Measurements from ENCODE around the gene CCDC68. TPM values are rescaled to one million over a fixed set of nuclear protein-coding genes. Genes with fewer than 3 reads are reported as not detected.

The CCDC68 gene
- total RNA-seq, 4 donors from 2014 or later = 1.1 to 1.5 (median 1.3) TPM

- intact Hi-C loops (cut with DNase I; ENCODE audit: low total_unique reads) = no loop called here
- no peak overlapping the region for H3K4me3 ChIP-seq (ENCODE audit: low read depth, poor library complexity, severe bottlenecking)
- WGBS, 2 donors = 81 to 84% methylated on average over 7 of the region's 7 CpGs
- no peak for DNase-seq (ENCODE audit: low spot score in 2 of 2)
- TF ChIP-seq POLR2A (IDR thresholded peaks at IDR 0.05) (no peak), CTCF (IDR thresholded peaks at IDR 0.05) (no peak)
Measured at GRCh38 chr18:54939361-54939917, 19.8 kb downstream of the CCDC68 start.

GRCh38 chr18:54938506-54938905, 20.8 kb downstream of the CCDC68 start:
- no peak overlapping the region for H3K4me3 ChIP-seq (ENCODE audit: low read depth, poor library complexity, severe bottlenecking)
- no peak for DNase-seq (ENCODE audit: low spot score in 2 of 2)
- TF ChIP-seq CTCF (IDR thresholded peaks at IDR 0.05) = no peak
- no peak for TF ChIP-seq POLR2A (IDR thresholded peaks at IDR 0.05)
- 95% methylated on average over 3 of the region's 3 CpGs for WGBS, 2 donors
- intact Hi-C loops (cut with DNase I; ENCODE audit: low total_unique reads) = no loop called here

GRCh38 chr18:54932472-54932871, 26.8 kb downstream of the CCDC68 start:
- H3K4me3 ChIP-seq (ENCODE audit: low read depth, poor library complexity, severe bottlenecking) = no peak overlapping the region
- no peak for DNase-seq (ENCODE audit: low spot score in 2 of 2)
- TF ChIP-seq CTCF (IDR thresholded peaks at IDR 0.05) = no peak
- TF ChIP-seq POLR2A (IDR thresholded peaks at IDR 0.05) = no peak
- 40 to 90% methylated on average over 1 of the region's 1 CpG for WGBS, 2 donors
- intact Hi-C loops (cut with DNase I; ENCODE audit: low total_unique reads) = no loop called here

- H3K4me3 ChIP-seq (ENCODE audit: low read depth, poor library complexity, severe bottlenecking) = no peak overlapping the region
- 91 to 95% methylated on average over 4 of the region's 4 CpGs for WGBS, 2 donors
- no peak for DNase-seq (ENCODE audit: low spot score in 2 of 2)
- intact Hi-C loops (cut with DNase I; ENCODE audit: low total_unique reads) = no loop called here
- TF ChIP-seq CTCF (IDR thresholded peaks at IDR 0.05) (no peak), POLR2A (IDR thresholded peaks at IDR 0.05) (no peak)
Measured at GRCh38 chr18:54931152-54931551, 28.1 kb downstream of the CCDC68 start.

- no peak for TF ChIP-seq CTCF (IDR thresholded peaks at IDR 0.05)
- TF ChIP-seq POLR2A (IDR thresholded peaks at IDR 0.05) = no peak
- DNase-seq (ENCODE audit: low spot score in 2 of 2) = no peak
- no peak overlapping the region for H3K4me3 ChIP-seq (ENCODE audit: low read depth, poor library complexity, severe bottlenecking)
- intact Hi-C loops (cut with DNase I; ENCODE audit: low total_unique reads) = no loop called here
- WGBS, 2 donors = 85 to 94% methylated on average over 2 of the region's 2 CpGs
Measured at GRCh38 chr18:54928236-54928635, 31.0 kb downstream of the CCDC68 start.

Data from lower leg skin (tissue), 4 donors.